H1 (cell line): ENCODE data around the gene SPACDR. TPM values are rescaled to one million over a fixed set of nuclear protein-coding genes. Genes with fewer than 3 reads are reported as not detected.

Experiments used
- GTF2F1 ChIP-seq: IDR thresholded peaks from 2 replicates; pipeline ENCODE4 v1.6.1; 2012; ENCODE audit warnings: low read depth, low read length, improper control_type of control experiment, borderline replicate concordance
- polyA plus RNA-seq, 7 experiments: library from polyadenylated mRNA; depleted of rRNA in 3 of 7; stranded (reverse) in 5 of 7; unstranded in 2 of 7; fragments of >200 nt in 5 of 7; fragments of 200-250 nt in 2 of 7; gene quantifications; 1 replicate in 5 of 7; 2 replicates in 1 of 7; 4 replicates in 1 of 7; pipeline versions ENCODE4 v1.2.1 to v1.2.3, GENCODE V29; 2011 to 2013; ENCODE audit warnings: missing spikeins in 2 of 7, mixed read lengths in 2 of 7
- total RNA-seq: library from RNA; stranded (reverse); fragmentation: NEBNext Ultra II Directional; extraction: Animal tissue kit (Norgen Biotek cat#: 25700); gene quantifications from 2 replicates; pipeline ENCODE4 v1.2.1, GENCODE V29; 2021

The SPACDR gene
- total and polyA plus RNA-seq, 2 of the 8 experiments (the other 6 are each of a cell fraction or from before 2014, with no cell fraction given): 0.26 TPM; not detected in 1

DNA sequence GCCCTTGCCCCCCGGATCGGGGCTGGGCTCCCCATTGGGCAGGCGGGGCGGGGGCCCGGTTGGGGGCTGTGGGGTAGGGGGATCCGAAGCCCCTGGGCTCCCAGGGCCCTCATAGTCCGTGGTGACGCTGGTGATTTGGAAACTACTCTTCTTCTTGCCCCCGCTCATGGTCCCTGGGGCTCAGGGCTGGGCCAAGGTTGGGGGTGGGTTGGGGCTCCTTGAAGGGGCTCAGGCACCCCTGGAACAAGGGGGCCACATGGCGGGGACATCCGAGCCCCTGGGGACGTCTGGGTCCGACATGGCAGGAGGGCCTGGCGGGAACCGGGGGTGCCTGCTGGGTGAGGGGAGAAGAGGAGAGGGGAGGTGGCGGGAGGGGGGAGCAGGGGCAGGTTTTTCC lies 13.8 kb upstream of the SPACDR start (continued):
- no peak for TF ChIP-seq GTF2F1
